ENCODE measurements around the gene MEX3C.

The MEX3C gene

GRCh38 chr18:51162617-51163016 lies 34.9 kb downstream of the MEX3C start:
- DNase-seq (ENCODE audit: extremely low read depth, low read depth), result no peak
- TF ChIP-seq, protein P1, sequence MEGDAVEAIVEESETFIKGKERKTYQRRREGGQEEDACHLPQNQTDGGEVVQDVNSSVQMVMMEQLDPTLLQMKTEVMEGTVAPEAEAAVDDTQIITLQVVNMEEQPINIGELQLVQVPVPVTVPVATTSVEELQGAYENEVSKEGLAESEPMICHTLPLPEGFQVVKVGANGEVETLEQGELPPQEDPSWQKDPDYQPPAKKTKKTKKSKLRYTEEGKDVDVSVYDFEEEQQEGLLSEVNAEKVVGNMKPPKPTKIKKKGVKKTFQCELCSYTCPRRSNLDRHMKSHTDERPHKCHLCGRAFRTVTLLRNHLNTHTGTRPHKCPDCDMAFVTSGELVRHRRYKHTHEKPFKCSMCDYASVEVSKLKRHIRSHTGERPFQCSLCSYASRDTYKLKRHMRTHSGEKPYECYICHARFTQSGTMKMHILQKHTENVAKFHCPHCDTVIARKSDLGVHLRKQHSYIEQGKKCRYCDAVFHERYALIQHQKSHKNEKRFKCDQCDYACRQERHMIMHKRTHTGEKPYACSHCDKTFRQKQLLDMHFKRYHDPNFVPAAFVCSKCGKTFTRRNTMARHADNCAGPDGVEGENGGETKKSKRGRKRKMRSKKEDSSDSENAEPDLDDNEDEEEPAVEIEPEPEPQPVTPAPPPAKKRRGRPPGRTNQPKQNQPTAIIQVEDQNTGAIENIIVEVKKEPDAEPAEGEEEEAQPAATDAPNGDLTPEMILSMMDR (IDR thresholded peaks at IDR 0.05; ENCODE audit: low read depth, low read length, missing control alignments), result no peak

DNA sequence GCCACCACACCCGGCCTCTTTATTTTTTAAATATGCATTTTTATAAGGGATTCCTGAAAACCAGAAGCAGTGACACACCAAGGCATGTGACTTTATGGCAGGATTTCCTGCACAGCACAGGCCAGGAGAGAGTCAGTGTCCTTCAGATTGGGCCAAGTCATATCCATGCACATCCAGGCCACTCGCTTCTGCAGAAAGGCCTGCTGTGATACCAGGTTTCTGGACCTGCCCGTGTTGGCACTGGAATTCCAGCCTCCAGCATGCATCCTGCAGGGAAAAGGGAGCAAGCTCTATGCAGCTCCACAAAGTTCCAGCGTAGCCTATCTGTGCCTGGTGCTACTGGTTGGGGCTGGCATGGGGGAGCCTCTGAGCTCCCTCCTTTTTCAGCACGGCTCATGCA lies 36.8 kb downstream of the MEX3C start:
- H3K4me3 ChIP-seq (replicated peaks; ENCODE audit: low read depth, low read length), result no peak overlapping the region
- TF ChIP-seq, protein P1 (IDR thresholded peaks at IDR 0.05; ENCODE audit: low read depth, low read length, missing control alignments), result no peak
- no peak for DNase-seq (ENCODE audit: extremely low read depth, low read depth)

More at GRCh38 chr18:51162617-51163016, 34.9 kb downstream of the MEX3C start:
- H3K4me3 ChIP-seq (replicated peaks; ENCODE audit: low read depth, low read length), result no peak overlapping the region

GRCh38 chr18:51157215-51157614 lies 40.3 kb downstream of the MEX3C start:
- TF ChIP-seq, protein P1 (IDR thresholded peaks at IDR 0.05; ENCODE audit: low read depth, low read length, missing control alignments), result no peak
- no peak overlapping the region for H3K4me3 ChIP-seq (replicated peaks; ENCODE audit: low read depth, low read length)
- no peak for DNase-seq (ENCODE audit: extremely low read depth, low read depth)

- H3K4me3 ChIP-seq (replicated peaks; ENCODE audit: low read depth, low read length), result no peak overlapping the region
- TF ChIP-seq, protein P1 (IDR thresholded peaks at IDR 0.05; ENCODE audit: low read depth, low read length, missing control alignments), result no peak
- DNase-seq (ENCODE audit: extremely low read depth, low read depth), result no peak
These were observed 42.9 kb downstream of the MEX3C start for GRCh38 chr18:51154431-51155063.

DNA sequence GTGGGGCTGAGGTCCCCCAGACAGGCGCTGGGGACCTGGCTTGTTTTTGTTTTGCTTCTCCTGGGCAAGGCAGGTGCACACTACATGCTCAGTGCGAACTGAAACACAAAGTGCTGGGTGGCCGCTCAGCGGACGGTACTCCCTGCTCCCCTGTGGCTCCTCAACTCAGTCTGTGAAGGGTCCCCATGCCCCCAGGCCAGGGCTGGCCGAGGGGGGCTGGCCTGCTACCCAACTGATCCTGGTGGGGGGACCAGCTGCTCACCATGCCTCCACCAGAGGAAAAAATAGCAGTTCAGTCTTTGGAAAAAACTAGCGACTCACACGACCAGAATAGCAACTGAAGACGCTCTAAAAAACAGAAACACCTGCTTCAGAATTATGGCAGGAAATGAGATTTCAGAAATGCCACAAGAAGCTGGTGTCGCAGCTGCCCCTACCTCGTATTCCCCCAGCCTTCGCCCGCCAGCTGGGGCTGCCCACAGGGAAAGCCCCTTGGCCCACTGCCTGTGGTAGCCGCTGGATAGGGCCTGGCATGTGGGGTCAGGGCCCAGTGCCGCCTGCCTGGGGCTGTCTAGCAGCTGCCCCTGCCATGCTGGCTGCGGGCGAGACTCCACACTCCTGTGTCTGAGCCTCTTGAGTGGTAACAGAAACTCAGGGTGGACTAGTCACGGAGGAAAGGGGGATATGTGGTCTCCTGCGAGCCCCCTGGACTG lies 43.7 kb downstream of the MEX3C start:
- TF ChIP-seq, protein P1 (IDR thresholded peaks at IDR 0.05; ENCODE audit: low read depth, low read length, missing control alignments), result no peak
- DNase-seq (ENCODE audit: extremely low read depth, low read depth), result no peak

DNA sequence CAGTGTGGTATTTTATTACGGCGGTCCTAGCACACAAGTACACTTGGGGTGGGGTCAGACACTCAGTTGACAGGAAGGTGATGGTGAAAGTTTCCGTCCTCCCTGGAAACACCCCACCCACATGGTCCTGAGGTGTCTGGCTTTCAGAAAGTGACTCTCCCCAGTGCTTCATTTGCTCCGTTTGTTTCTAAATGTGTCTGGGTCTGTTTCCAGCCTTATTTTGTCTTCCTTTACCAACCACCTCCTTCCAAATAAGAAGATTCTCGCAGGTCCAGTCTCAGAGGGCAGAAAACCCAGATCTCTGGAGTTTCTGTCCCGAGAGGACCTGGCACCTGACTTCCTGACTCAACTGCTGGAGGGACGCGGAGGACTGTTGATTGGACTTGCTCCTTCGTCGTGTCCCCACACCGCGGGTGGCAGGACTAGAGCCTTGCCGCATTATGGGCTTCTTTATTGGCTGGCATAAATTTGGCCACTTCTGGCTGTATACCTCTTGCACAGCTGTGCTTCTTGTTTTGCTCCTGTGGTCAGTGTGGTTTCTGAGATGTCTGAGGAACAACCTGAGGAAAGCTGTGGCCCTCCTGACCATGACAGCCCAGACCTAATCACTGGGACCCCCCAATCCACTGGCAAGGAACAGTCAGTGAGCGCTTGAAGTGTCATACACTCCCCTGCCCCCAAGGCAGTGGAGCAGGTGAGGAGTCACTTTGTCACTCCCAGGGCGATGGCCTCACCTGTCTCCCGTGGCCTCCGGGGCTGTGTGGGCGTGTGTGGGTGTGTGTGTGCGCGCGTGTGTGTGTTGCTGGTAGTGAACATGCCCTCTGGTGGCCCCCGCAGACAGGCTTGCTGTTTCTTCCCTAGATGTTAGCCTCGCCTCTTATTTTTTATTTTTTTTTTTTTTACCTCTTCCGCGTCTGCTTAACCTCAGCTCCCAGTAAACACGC lies 45.6 kb downstream of the MEX3C start:
- no peak overlapping the region for H3K4me3 ChIP-seq (replicated peaks; ENCODE audit: low read depth, low read length)
- TF ChIP-seq, protein P1 (IDR thresholded peaks at IDR 0.05; ENCODE audit: low read depth, low read length, missing control alignments), result no peak
- no peak for DNase-seq (ENCODE audit: extremely low read depth, low read depth)

More for the DNA sequence above, 43.7 kb downstream of the MEX3C start:
- H3K4me3 ChIP-seq (replicated peaks; ENCODE audit: low read depth, low read length), result no peak overlapping the region
